HCT116 (cell line): Measurements from ENCODE around the gene CASZ1. TPM values are rescaled to one million over a fixed set of nuclear protein-coding genes. Genes with fewer than 3 reads are reported as not detected.

ENCODE experiments used
- ATAC-seq: fragments of 200-7000 bp; cut with Tn5 transposase; 2 replicates; pipeline ENCODE4 v1.9.1; 2020; ENCODE audit warnings: mild to moderate bottlenecking, moderate library complexity
- BruUV-seq: library from RNA; stranded (reverse); fragments of 400-500 nt; replicated peaks from 2 replicates; lab custom pipeline; 2021; lab: Mats Ljungman, UMichigan
- CTCF ChIA-PET: fragments of 300-600 bp; sonication (Branson Sonifier 250); formaldehyde crosslinking; loops from one replicate; lab custom pipeline; 2021; ENCODE audit warnings: antibody characterized with exemption; lab: Charles Lee
- POLR2A ChIA-PET: fragments of 300-600, 350-600 bp; sonication (Branson Sonifier 250); formaldehyde crosslinking; loops from one replicate; lab custom pipeline; 2021; ENCODE audit warnings: antibody characterized with exemption; lab: Charles Lee
- RAD21 ChIA-PET, 2 experiments: fragments of 300-600 bp; sonication (Branson Sonifier 250); formaldehyde crosslinking; loops; one replicate each; lab custom pipeline; 2023; ENCODE audit warnings: low total read pairs in 2 of 2; ENCODE audit not compliant: uncharacterized antibody in 2 of 2, unreplicated experiment in 2 of 2, low non-redundant PET in 1 of 2; lab: Charles Lee
- DNase-seq: peaks from one replicate; pipeline ENCODE4 v3.0.0-alpha.2; 2010; ENCODE audit warnings: low read depth, low spot score
- H2AFZ ChIP-seq: fragments of 200-600 bp; shearing (Covaris generic), sonication (generic); 2 replicates; pipeline ENCODE4 v1.6.1; 2017; ENCODE audit warnings: low read depth, mixed run types, mixed read lengths, antibody characterized with exemption, low read length; ENCODE audit not compliant: poor library complexity, severe bottlenecking
- H3K27ac ChIP-seq: 2 replicates; pipeline ENCODE4 v1.5.1; 2012; ENCODE audit warnings: low read depth, low read length
- H3K27me3 ChIP-seq: fragments of 200-600 bp; sonication (generic); 2 replicates; pipeline ENCODE4 v1.6.1; 2016; ENCODE audit warnings: mixed run types, low read length, mixed read lengths; ENCODE audit not compliant: insufficient read depth
- H3K36me3 ChIP-seq, 2 experiments: fragments of 200-500 bp in 1 of 2; fragments of 200-600 bp in 1 of 2; sonication (Bioruptor generic) in 1 of 2; sonication (generic) in 1 of 2; 2 replicates each; pipeline versions ENCODE4 v1.5.1 to v1.6.1; 2014 to 2016; ENCODE audit warnings: low read length in 2 of 2, inconsistent platforms in 1 of 2, mixed read lengths in 1 of 2, mixed run types in 1 of 2; ENCODE audit not compliant: insufficient read depth in 2 of 2, control insufficient read depth in 1 of 2
- H3K4me1 ChIP-seq, 2 experiments: fragments of 200-600 bp in 1 of 2; sonication (generic) in 1 of 2; 2 replicates each; pipeline versions ENCODE4 v1.5.1 to v1.6.1; 2012 to 2017; ENCODE audit warnings: low read length in 2 of 2, inconsistent platforms in 1 of 2, mild to moderate bottlenecking in 1 of 2, mixed read lengths in 1 of 2, mixed run types in 1 of 2, moderate library complexity in 1 of 2; ENCODE audit not compliant: insufficient read depth in 2 of 2, control insufficient read depth in 1 of 2
- H3K4me2 ChIP-seq: fragments of 200-600 bp; sonication (generic); 2 replicates; pipeline ENCODE4 v1.6.1; 2017; ENCODE audit warnings: mixed run types, low read length, mixed read lengths
- H3K4me3 ChIP-seq, 2 experiments: fragments of 200-600 bp in 1 of 2; sonication (generic) in 1 of 2; replicated peaks in 1 of 2; 2 replicates each; pipeline ENCODE4 v1.5.1; 2011 to 2016; ENCODE audit warnings: low read length in 2 of 2, control low read depth in 1 of 2, low read depth in 1 of 2, mild to moderate bottlenecking in 1 of 2, mixed read lengths in 1 of 2, mixed run types in 1 of 2
- H3K79me2 ChIP-seq: fragments of 200-600 bp; sonication (generic); 2 replicates; pipeline ENCODE4 v1.6.1; 2017; ENCODE audit warnings: mild to moderate bottlenecking, mixed run types, low read length, moderate library complexity, mixed read lengths; ENCODE audit not compliant: insufficient read depth
- H3K9ac ChIP-seq: fragments of 200-600 bp; sonication (generic); 2 replicates; pipeline ENCODE4 v1.6.1; 2016; ENCODE audit warnings: low read length, mixed read lengths
- H3K9me2 ChIP-seq: fragments of 200-600 bp; sonication (generic), shearing (Covaris generic); 2 replicates; pipeline ENCODE4 v1.6.1; 2017; ENCODE audit warnings: mixed run types, mild to moderate bottlenecking, moderate library complexity; ENCODE audit not compliant: insufficient read depth
- H3K9me3 ChIP-seq, 2 experiments: fragments of 200-500 bp in 1 of 2; fragments of 200-600 bp in 1 of 2; sonication (Bioruptor generic) in 1 of 2; sonication (generic) in 1 of 2; 2 replicates each; pipeline ENCODE4 v1.6.1; 2014 to 2017; ENCODE audit warnings: low read length in 2 of 2, mixed read lengths in 2 of 2, inconsistent platforms in 1 of 2, low read depth in 1 of 2, mild to moderate bottlenecking in 1 of 2, mixed run types in 1 of 2, moderate library complexity in 1 of 2; ENCODE audit not compliant: control insufficient read depth in 1 of 2, insufficient read depth in 1 of 2
- H4K20me1 ChIP-seq: fragments of 200-600 bp; sonication (generic), shearing (Covaris generic); 2 replicates; pipeline ENCODE4 v1.6.1; 2017; ENCODE audit warnings: mixed run types, mild to moderate bottlenecking, moderate library complexity; ENCODE audit not compliant: insufficient read depth
- CTCF ChIP-seq, 3 experiments: fragments of 200-600 bp in 1 of 3; sonication (generic) in 1 of 3; IDR thresholded peaks in 2 of 3; conservative IDR thresholded peaks in 1 of 3; 2 replicates each; pipeline ENCODE4 v1.5.1; 2012 to 2017; ENCODE audit warnings: low read depth in 2 of 3, low read length in 2 of 3, antibody characterized with exemption in 1 of 3, borderline replicate concordance in 1 of 3, control low read depth in 1 of 3, mild to moderate bottlenecking in 1 of 3, mixed read lengths in 1 of 3, mixed run types in 1 of 3, moderate library complexity in 1 of 3; ENCODE audit not compliant: insufficient read depth in 1 of 3
- ELF1 ChIP-seq: IDR thresholded peaks from 2 replicates; pipeline ENCODE4 v1.6.1; 2012; ENCODE audit warnings: low read depth, borderline replicate concordance
- JUND ChIP-seq: IDR thresholded peaks from 2 replicates; pipeline ENCODE4 v1.6.1; 2012
- RAD21 ChIP-seq: IDR thresholded peaks from 2 replicates; pipeline ENCODE4 v1.6.1; 2012; ENCODE audit warnings: low read depth, mild to moderate bottlenecking
- REST ChIP-seq: IDR thresholded peaks from 2 replicates; pipeline ENCODE4 v1.6.1; 2012; ENCODE audit warnings: low read depth
- ZNF274 ChIP-seq: fragments of 200-500 bp; sonication (Bioruptor generic); IDR thresholded peaks from 2 replicates; pipeline ENCODE4 v1.6.1; 2014; ENCODE audit warnings: mild to moderate bottlenecking, low read depth, low read length, inconsistent platforms
- intact Hi-C: fragments of 100-400 bp; cut with micrococcal nuclease; formaldehyde crosslinking; loops from 2 replicates; pipeline ENCODE4 v1.10.0; 2022
- total RNA-seq: library from RNA; stranded (reverse); gene quantifications from one replicate; pipeline ENCODE4 v1.2.1, GENCODE V29; 2021; ENCODE audit not compliant: unreplicated experiment

CASZ1 gene
- total RNA-seq, 1 experiment from 2014 or later = 7.7 TPM

GRCh38 chr1:10675813-10676212 lies 120.6 kb downstream of the CASZ1 start (continued):
- no peak for TF ChIP-seq JUND

GRCh38 chr1:10674700-10675609 lies 121.5 kb downstream of the CASZ1 start:
- Histone ChIP-seq H3K79me2 (no peaks in the 10 kb centered on the region), H3K4me2 (no peak overlapping the region), H3K27me3 (no peaks in the 10 kb centered on the region), H3K9ac (no peak overlapping the region), H3K27ac (no peak overlapping the region), H2AFZ (no peak overlapping the region), H3K9me3 (no peaks in the 10 kb centered on the region), H4K20me1 (no peaks in the 10 kb centered on the region), H3K36me3 (no peaks in the 10 kb centered on the region), H3K9me2 (no peaks in the 10 kb centered on the region), H3K4me3 (no peak overlapping the region), H3K4me1 (peaks cover 0 to 5% of the 10 kb centered on the region in 2 experiments; a peak in 1 of 4 replicates)
- DNase-seq (no peak), ATAC-seq (no peak)
- intact Hi-C loops = loop anchor here (5.0 kb wide), 1 partner anchor 192 kb away; no protein-coding TSS in a partner anchor
- TF ChIP-seq ELF1 (no peak), REST (no peak), RAD21 (no peak), ZNF274 (no peak), CTCF (IDR thresholded peaks at IDR 0.05 in 2 of 3, conservative IDR thresholded peaks at IDR 0.05 in 1 of 3; ENCODE audit: borderline replicate concordance in 1 of 3, insufficient read depth in 1 of 3, low read depth in 2 of 3, low read length in 2 of 3) (no peak)
- CTCF ChIA-PET = no interaction called here
- RAD21 ChIA-PET = no interaction called here
- BruUV-seq = no TSS peak
- POLR2A ChIA-PET = no interaction called here
